K562 (cell line): Measurements from ENCODE around the gene CHCHD6. TPM values are rescaled to one million over a fixed set of nuclear protein-coding genes. Genes with fewer than 3 reads are reported as not detected.
A peak's percentile ranks its signal among the peaks of the same experiment; 100 is the strongest.

Experiments used
- ATAC-seq: fragments of 200-7000 bp; cut with Tn5 transposase; 3 replicates; pipeline ENCODE4 v1.9.1; 2020; ENCODE audit warnings: moderate library complexity
- BruUV-seq: library from RNA; stranded (reverse); fragments of 400-500 nt; replicated peaks from 2 replicates; lab custom pipeline; 2021; lab: Mats Ljungman, UMichigan
- CTCF ChIA-PET: fragments of 300-600 bp; formaldehyde crosslinking; extraction: SDS; loops from one replicate; lab custom pipeline; 2021; ENCODE audit warnings: low intra/inter-chr PET ratio; lab: Yijun Ruan, JAX
- POLR2A ChIA-PET: fragments of 300-600, 350-650 bp; sonication (Branson Sonifier 250); formaldehyde crosslinking; extraction: SDS; loops from one replicate; lab custom pipeline; 2021; ENCODE audit warnings: antibody characterized with exemption, inconsistent platforms; lab: Yijun Ruan, JAX
- DNase-seq, 4 experiments: peaks; one replicate each; pipeline versions ENCODE4 v3.0.0 to v3.0.0-alpha.2; 2011 to 2018; ENCODE audit warnings: low spot score in 3 of 4, mixed read lengths in 3 of 4; ENCODE audit errors: extremely low read depth in 1 of 4
- FAIRE-seq: peaks from 2 replicates; lab custom pipeline; 2011; peaks lifted over from hg19 to GRCh38; lab: Jason Lieb, UNC
- H2AFZ ChIP-seq: 2 replicates; pipeline ENCODE4 v1.6.0; 2011; ENCODE audit warnings: low read depth, low read length, control low read depth, inconsistent platforms
- H3K27ac ChIP-seq: fragments of 200-600 bp; 3 replicates; pipeline ENCODE4 v1.8.0; 2011; ENCODE audit warnings: low read depth, mild to moderate bottlenecking, control low read depth, inconsistent platforms, low read length, moderate library complexity, mixed read lengths; ENCODE audit errors: extremely low read depth
- H3K27me3 ChIP-seq, 2 experiments: fragments of 300-600 bp in 1 of 2; 2 replicates in 1 of 2; 3 replicates in 1 of 2; pipeline versions ENCODE4 v1.6.0 to v1.8.0; 2011; ENCODE audit warnings: inconsistent platforms in 2 of 2, low read length in 2 of 2, mild to moderate bottlenecking in 1 of 2, mixed read lengths in 1 of 2, moderate library complexity in 1 of 2; ENCODE audit not compliant: control insufficient read depth in 2 of 2, insufficient read depth in 2 of 2
- H3K36me3 ChIP-seq: fragments of 300-600 bp; 3 replicates; pipeline ENCODE4 v1.8.0; 2011; ENCODE audit warnings: mild to moderate bottlenecking, low read length, inconsistent platforms; ENCODE audit not compliant: control insufficient read depth, insufficient read depth
- H3K4me1 ChIP-seq, 2 experiments: fragments of 200-600 bp in 1 of 2; replicated peaks in 1 of 2; 2 replicates in 1 of 2; 3 replicates in 1 of 2; pipeline versions ENCODE4 v1.5.1 to v1.8.0; 2011; ENCODE audit warnings: inconsistent platforms in 2 of 2, low read length in 2 of 2, mild to moderate bottlenecking in 1 of 2, mixed read lengths in 1 of 2, moderate library complexity in 1 of 2; ENCODE audit not compliant: control insufficient read depth in 2 of 2, insufficient read depth in 2 of 2
- H3K4me2 ChIP-seq: 2 replicates; pipeline ENCODE4 v1.6.1; 2011; ENCODE audit warnings: low read length, control low read depth, inconsistent platforms, mixed read lengths; ENCODE audit not compliant: insufficient read depth
- H3K4me3 ChIP-seq: fragments of 200-600 bp; sonication (generic), shearing (Covaris generic); 2 replicates; pipeline ENCODE4 v1.5.1; 2016; ENCODE audit warnings: control low read depth, inconsistent platforms
- H3K79me2 ChIP-seq: fragments of 200-600 bp; 3 replicates; pipeline ENCODE4 v1.8.0; 2011; ENCODE audit warnings: low read length, inconsistent platforms; ENCODE audit not compliant: control insufficient read depth, insufficient read depth
- H3K9ac ChIP-seq, 2 experiments: 2 replicates each; pipeline versions ENCODE4 v1.6.0 to v1.6.1; 2011; ENCODE audit warnings: low read depth in 2 of 2, low read length in 2 of 2, control low read depth in 1 of 2, inconsistent platforms in 1 of 2, mild to moderate bottlenecking in 1 of 2, mixed read lengths in 1 of 2; ENCODE audit not compliant: insufficient read depth in 1 of 2
- H3K9me1 ChIP-seq: one replicate; pipeline ENCODE4 v1.6.0; 2011; ENCODE audit warnings: inconsistent platforms, mild to moderate bottlenecking, low read length, moderate library complexity; ENCODE audit not compliant: control insufficient read depth, insufficient read depth
- H3K9me3 ChIP-seq: replicated peaks from 2 replicates; pipeline ENCODE4 v1.5.1; 2011; ENCODE audit warnings: low read depth, low read length, inconsistent platforms; ENCODE audit not compliant: control insufficient read depth, insufficient read depth
- H4K20me1 ChIP-seq: replicated peaks from 2 replicates; pipeline ENCODE4 v1.6.1; 2011; ENCODE audit warnings: low read length, inconsistent platforms, mixed read lengths; ENCODE audit not compliant: control insufficient read depth, insufficient read depth
- RAD21 ChIP-seq, 2 experiments: fragments of 250-450 bp in 1 of 2; fragments of 450-650 bp in 1 of 2; sonication (Bioruptor Pico) in 1 of 2; formaldehyde crosslinking in 1 of 2; IDR thresholded peaks in 1 of 2; conservative IDR thresholded peaks in 1 of 2; 2 replicates each; pipeline versions ENCODE4 v1.4.0 to v1.8.0; 2020 to 2022; ENCODE audit warnings: mild to moderate bottlenecking in 2 of 2, moderate library complexity in 1 of 2
- RHOXF2B ChIP-seq: fragments of 250-450 bp; sonication (Bioruptor Pico); conservative IDR thresholded peaks from 2 replicates; pipeline ENCODE4 v1.5.1; 2021
- SOX6 ChIP-seq: fragments of 450-650 bp; IDR thresholded peaks from 2 replicates; pipeline ENCODE4 v1.6.1; 2014; ENCODE audit warnings: mild to moderate bottlenecking
- TCF3 ChIP-seq: sonication (generic); formaldehyde crosslinking; IDR thresholded peaks from 2 replicates; pipeline ENCODE4 v1.4.0; 2020; ENCODE audit warnings: mild to moderate bottlenecking, missing genetic modification reagents
- ZNF197 ChIP-seq: fragments of 200-800 bp; sonication (Bioruptor generic); IDR thresholded peaks from 2 replicates; pipeline ENCODE4 v1.6.1; 2016; ENCODE audit warnings: low read depth, missing genetic modification characterization, missing compliant biosample characterization
- ZNF584 ChIP-seq: fragments of 200-800 bp; sonication (Bioruptor generic); IDR thresholded peaks from 2 replicates; pipeline ENCODE4 v1.6.1; 2016; ENCODE audit warnings: low read depth, mild to moderate bottlenecking, missing genetic modification characterization, missing compliant biosample characterization
- WGBS: fragments of 100-300 bp; shearing (Covaris generic); methylation state at CpG from one replicate; pipeline ENCODE4 v1.1.6; 2016; ENCODE audit warnings: low coverage, mixed read lengths; ENCODE audit not compliant: insufficient coverage; ENCODE audit errors: missing lambda C conversion rate; 5-methylcytosine and 5-hydroxymethylcytosine counted together
- in situ Hi-C: fragments of 300-500 bp; cut with MboI; formaldehyde crosslinking; loops from 4 replicates; pipeline ENCODE4 v1.15.0; 2018; ENCODE audit warnings: inconsistent platforms, mixed read lengths
- intact Hi-C: fragments of 100-400 bp; cut with micrococcal nuclease; formaldehyde crosslinking; loops from 2 replicates; pipeline ENCODE4 v1.14.2; 2022
- polyA plus RNA-seq, 8 experiments: library from polyadenylated mRNA; depleted of rRNA in 4 of 8; stranded (reverse) in 5 of 8; unstranded in 3 of 8; fragments of >200 nt; fragmentation: Nextera tagmentation in 2 of 8; fragmentation: Illumina TruSeq in 1 of 8; extraction: Ambion mirVana in 2 of 8; extraction: Trizol in 1 of 8; gene quantifications; 2 replicates each; pipeline versions ENCODE4 v1.2.1 to v1.2.3, GENCODE V29; 2011 to 2014; ENCODE audit warnings: inconsistent platforms in 1 of 8, missing spikeins in 1 of 8
- total RNA-seq, 7 experiments: library from RNA; depleted of rRNA in 6 of 7; stranded (reverse); fragments of >200 nt in 6 of 7; fragmentation: Illumina TruSeq in 2 of 7; extraction: Trizol in 2 of 7; gene quantifications; 2 replicates each; pipeline versions ENCODE4 v1.2.1 to v1.2.3, GENCODE V29; 2011 to 2021; ENCODE audit warnings: low replicate concordance in 1 of 7
- TF ChIP-seq, protein P1 (sequence below): fragments of 250-450 bp; sonication (Bioruptor Pico); IDR thresholded peaks from 2 replicates; pipeline ENCODE4 v1.5.0; 2020; ENCODE audit warnings: mild to moderate bottlenecking
- TF ChIP-seq, protein P2 (sequence below): fragments of 200-800 bp; sonication (Bioruptor generic); IDR thresholded peaks from 2 replicates; pipeline ENCODE4 v1.6.1; 2017; ENCODE audit warnings: missing genetic modification characterization, missing compliant biosample characterization
- TF ChIP-seq, protein P3 (sequence below), 3 experiments: IDR thresholded peaks in 2 of 3; conservative IDR thresholded peaks in 1 of 3; 2 replicates each; pipeline ENCODE4 v1.5.1; 2011 to 2012; ENCODE audit warnings: low read length in 3 of 3, mild to moderate bottlenecking in 3 of 3, control low read depth in 2 of 3, improper control_type of control experiment in 1 of 3, inconsistent platforms in 1 of 3, low read depth in 1 of 3, mixed read lengths in 1 of 3, moderate library complexity in 1 of 3; ENCODE audit not compliant: insufficient read depth in 2 of 3

Gene CHCHD6
- total and polyA plus RNA-seq, 9 of the 15 experiments (the other 6 are each of a cell fraction or from before 2014, with no cell fraction given), result 4.6 to 18.6 (median 10.9) TPM

DNA sequence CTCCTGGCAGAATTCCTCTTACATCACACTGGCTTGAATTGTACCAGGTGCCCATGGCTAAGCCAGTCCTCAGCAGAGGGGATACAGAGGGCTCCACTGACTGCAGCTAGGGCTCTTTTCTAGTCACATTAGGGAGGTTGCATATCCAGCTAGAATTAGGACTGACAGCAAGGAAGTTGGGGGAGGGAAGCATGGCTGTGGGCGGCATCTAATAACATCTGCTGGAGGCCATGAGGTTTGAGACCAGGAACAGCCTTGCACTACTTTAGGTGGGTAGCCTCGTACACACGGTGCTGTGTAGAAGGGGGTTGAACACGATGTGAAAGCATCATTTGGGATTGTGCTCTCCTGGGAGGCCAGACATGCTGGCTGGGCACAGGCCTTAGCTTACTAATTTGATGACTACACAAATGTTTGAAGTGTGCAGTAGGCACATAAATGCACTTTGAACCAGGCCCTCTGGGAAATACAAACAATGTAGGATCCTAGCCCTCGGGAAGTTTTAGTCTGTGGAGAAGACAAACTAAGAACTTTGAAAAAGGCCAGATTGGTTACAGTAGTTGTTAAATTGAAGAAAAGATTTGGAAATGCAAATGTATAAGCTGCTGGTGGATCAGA is 30.2 kb downstream of the CHCHD6 start (continued):
- TF ChIP-seq, protein P1, sequence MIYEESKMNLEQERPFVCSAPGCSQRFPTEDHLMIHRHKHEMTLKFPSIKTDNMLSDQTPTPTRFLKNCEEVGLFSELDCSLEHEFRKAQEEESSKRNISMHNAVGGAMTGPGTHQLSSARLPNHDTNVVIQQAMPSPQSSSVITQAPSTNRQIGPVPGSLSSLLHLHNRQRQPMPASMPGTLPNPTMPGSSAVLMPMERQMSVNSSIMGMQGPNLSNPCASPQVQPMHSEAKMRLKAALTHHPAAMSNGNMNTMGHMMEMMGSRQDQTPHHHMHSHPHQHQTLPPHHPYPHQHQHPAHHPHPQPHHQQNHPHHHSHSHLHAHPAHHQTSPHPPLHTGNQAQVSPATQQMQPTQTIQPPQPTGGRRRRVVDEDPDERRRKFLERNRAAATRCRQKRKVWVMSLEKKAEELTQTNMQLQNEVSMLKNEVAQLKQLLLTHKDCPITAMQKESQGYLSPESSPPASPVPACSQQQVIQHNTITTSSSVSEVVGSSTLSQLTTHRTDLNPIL, result no peak
- TF ChIP-seq ZNF197 (CRISPR knock-in tag) (no peak), TCF3 (CRISPR knock-in tag) (no peak), RHOXF2B (CRISPR knock-in tag) (no peak), ZNF584 (no peak), SOX6 (no peak)
- TF ChIP-seq, all 486 proteins: peak for 0

DNA sequence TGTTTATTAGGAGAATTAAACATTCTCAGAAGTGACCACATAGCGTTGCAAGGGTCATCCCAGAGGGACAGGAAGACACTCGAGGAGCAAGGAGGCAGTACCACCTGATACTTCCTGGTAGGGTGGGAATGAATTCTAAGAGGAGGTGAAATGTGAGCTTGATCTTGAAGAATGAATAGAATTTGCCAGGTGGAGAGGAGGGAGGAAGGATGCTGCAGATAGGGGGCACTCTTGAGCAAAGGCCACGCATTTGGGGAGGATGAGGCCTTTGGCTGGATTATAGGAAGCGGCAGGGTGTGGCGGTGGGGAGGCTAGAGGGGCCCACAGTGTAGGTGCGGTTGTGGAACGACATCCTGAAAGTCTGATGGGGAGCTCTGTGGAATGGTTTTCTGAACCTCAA is 33.5 kb downstream of the CHCHD6 start:
- Histone ChIP-seq H3K4me2 (no peak overlapping the region), H3K36me3 (peaks cover 5% of the 10 kb centered on the region; the same call in 2 of the 3 replicates), H3K9me1 (no peaks in the 10 kb centered on the region), H3K4me1 (no peaks in the 10 kb centered on the region), H3K4me3 (no peak overlapping the region), H3K9me3 (no peaks in the 10 kb centered on the region), H2AFZ (no peak overlapping the region), H3K9ac (no peak overlapping the region), H3K79me2 (no peaks in the 10 kb centered on the region), H4K20me1 (no peaks in the 10 kb centered on the region), H3K27me3 (no peaks in the 10 kb centered on the region), H3K27ac (no peak overlapping the region)
- FAIRE-seq (no peak), DNase-seq (peak in 2 of 4 experiments; percentile 17 to 20), ATAC-seq (no peak)
- intact Hi-C loops, result no loop called here
- POLR2A ChIA-PET, result interaction anchor here (0.6 kb wide), 1 partner anchor 27 kb away, joined by 3 read pairs; no protein-coding TSS in a partner anchor
- WGBS, result 45% methylated on average over 7 of the region's 7 CpGs
- TF ChIP-seq RAD21 (CRISPR knock-in tag; conservative IDR thresholded peaks at IDR 0.05 in 1 of 2, IDR thresholded peaks at IDR 0.05 in 1 of 2) (0 out of 4 replicates have a peak, but pooled peaks of 1 of the 2 experiments have one; percentile 15), ZNF584 (no peak)
- TF ChIP-seq, protein P2, sequence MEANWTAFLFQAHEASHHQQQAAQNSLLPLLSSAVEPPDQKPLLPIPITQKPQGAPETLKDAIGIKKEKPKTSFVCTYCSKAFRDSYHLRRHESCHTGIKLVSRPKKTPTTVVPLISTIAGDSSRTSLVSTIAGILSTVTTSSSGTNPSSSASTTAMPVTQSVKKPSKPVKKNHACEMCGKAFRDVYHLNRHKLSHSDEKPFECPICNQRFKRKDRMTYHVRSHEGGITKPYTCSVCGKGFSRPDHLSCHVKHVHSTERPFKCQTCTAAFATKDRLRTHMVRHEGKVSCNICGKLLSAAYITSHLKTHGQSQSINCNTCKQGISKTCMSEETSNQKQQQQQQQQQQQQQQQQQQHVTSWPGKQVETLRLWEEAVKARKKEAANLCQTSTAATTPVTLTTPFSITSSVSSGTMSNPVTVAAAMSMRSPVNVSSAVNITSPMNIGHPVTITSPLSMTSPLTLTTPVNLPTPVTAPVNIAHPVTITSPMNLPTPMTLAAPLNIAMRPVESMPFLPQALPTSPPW (CRISPR knock-in tag), result no peak
- TF ChIP-seq, protein P3, sequence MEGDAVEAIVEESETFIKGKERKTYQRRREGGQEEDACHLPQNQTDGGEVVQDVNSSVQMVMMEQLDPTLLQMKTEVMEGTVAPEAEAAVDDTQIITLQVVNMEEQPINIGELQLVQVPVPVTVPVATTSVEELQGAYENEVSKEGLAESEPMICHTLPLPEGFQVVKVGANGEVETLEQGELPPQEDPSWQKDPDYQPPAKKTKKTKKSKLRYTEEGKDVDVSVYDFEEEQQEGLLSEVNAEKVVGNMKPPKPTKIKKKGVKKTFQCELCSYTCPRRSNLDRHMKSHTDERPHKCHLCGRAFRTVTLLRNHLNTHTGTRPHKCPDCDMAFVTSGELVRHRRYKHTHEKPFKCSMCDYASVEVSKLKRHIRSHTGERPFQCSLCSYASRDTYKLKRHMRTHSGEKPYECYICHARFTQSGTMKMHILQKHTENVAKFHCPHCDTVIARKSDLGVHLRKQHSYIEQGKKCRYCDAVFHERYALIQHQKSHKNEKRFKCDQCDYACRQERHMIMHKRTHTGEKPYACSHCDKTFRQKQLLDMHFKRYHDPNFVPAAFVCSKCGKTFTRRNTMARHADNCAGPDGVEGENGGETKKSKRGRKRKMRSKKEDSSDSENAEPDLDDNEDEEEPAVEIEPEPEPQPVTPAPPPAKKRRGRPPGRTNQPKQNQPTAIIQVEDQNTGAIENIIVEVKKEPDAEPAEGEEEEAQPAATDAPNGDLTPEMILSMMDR (IDR thresholded peaks at IDR 0.05 in 2 of 3, conservative IDR thresholded peaks at IDR 0.05 in 1 of 3; ENCODE audit: insufficient read depth in 2 of 3, low read depth in 1 of 3, low read length in 3 of 3), result peak; percentile 8 to 46 (median 33); a peak in 3 of 6 replicates
- BruUV-seq, result no TSS peak
- in situ Hi-C loops, result no loop called here
- CTCF ChIA-PET, result no interaction called here
